Ramos (cell line): ENCODE data around the gene TMPRSS13.

Experiments
- in situ Hi-C: fragments of 300-500 bp; cut with MboI; formaldehyde crosslinking; loops from one replicate; pipeline ENCODE4 v1.14.3; 2022; ENCODE audit warnings: low sequenced_read_pairs; ENCODE audit not compliant: unreplicated experiment

Gene TMPRSS13

GRCh38 chr11:117901601-117902000 lies 27.6 kb downstream of the TMPRSS13 start:
- in situ Hi-C loops = no loop called here

- in situ Hi-C loops = no loop called here
Measured at GRCh38 chr11:117900720-117901440, 28.3 kb downstream of the TMPRSS13 start.

DNA sequence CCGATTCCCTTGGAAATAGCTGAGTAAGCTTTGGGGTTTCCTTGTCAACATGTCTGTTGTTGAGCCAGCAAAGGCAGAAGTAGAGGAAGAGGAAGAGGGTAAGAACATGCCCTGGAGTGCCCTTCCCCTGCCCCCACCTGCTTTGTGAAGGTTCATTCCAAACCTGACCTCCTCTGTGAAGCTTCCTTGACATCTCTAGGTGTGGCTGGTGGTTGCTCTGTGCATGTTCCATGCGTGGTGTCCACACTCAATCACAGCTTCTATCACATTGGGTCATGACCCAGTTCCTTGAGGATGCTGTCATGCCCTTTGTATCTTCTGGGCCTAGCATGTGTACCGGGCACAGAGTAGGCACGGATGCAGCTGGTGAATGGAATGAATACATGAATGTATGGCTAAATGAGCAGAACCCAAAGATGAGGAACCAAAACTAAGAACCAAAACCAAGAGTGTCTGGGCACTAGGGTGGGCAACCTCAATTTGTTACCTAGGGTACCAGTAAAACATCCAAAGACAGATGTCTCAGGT lies 29.0 kb downstream of the TMPRSS13 start:
- in situ Hi-C loops = no loop called here

DNA sequence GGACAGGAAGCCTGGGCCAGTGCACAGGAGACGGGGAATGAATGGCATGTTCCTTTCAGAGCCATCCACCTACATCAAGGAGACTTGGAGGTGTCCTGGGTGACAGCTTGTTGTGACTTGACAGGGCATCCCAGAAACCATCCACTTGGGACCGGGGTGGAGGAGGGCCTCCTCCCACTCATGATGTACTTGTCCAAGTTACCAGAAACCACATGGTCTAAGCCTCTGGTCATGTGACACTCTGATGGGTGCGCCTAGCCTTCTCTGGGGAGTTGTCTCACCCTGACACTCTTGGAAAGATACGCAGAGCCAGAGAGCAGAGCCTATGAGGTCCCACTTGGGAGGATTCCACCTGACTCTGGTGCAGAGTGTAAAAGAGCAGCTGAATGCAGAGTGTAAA lies 31.1 kb downstream of the TMPRSS13 start:
- in situ Hi-C loops = no loop called here

DNA sequence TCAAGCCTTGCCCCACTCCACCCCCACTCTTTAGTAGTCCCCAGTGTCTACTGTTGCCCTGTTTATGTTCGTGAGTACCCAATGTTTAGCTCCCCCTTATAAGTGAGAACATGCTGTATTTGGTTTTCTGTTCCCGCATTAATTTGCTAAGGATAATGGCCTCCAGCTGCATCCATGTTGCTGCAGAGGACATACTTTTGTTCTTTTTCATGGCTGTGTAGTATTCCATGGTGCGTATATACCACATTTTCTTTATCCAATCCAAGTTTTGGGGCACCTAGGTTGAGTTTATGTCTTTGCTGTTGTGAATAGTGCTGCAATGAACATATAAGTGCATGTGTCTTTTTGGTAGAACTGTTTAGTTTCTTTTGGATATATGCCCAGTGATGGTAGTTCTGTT lies 36.6 kb downstream of the TMPRSS13 start:
- in situ Hi-C loops = no loop called here

DNA sequence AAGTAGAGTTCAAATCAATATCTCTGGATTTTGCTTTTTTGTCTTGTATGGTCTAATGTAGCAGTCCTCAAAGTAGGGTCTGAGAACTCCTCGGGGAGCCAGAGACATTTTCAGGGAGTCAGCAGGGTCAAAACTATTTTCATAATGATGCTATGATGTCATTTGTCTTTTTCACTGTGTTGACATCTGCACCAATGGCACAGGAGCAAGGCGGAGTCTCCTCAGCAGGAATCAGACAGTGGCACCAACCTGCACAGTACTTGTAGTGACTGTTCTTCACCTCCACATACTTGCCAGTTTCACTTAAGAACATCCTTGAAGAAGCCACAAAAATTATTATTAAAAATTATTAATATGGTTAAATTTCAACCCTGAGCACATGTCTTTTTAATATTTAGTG lies 37.8 kb downstream of the TMPRSS13 start:
- in situ Hi-C loops = no loop called here

GRCh38 chr11:117888139-117888566 lies 41.0 kb downstream of the TMPRSS13 start:
- in situ Hi-C loops = no loop called here

DNA sequence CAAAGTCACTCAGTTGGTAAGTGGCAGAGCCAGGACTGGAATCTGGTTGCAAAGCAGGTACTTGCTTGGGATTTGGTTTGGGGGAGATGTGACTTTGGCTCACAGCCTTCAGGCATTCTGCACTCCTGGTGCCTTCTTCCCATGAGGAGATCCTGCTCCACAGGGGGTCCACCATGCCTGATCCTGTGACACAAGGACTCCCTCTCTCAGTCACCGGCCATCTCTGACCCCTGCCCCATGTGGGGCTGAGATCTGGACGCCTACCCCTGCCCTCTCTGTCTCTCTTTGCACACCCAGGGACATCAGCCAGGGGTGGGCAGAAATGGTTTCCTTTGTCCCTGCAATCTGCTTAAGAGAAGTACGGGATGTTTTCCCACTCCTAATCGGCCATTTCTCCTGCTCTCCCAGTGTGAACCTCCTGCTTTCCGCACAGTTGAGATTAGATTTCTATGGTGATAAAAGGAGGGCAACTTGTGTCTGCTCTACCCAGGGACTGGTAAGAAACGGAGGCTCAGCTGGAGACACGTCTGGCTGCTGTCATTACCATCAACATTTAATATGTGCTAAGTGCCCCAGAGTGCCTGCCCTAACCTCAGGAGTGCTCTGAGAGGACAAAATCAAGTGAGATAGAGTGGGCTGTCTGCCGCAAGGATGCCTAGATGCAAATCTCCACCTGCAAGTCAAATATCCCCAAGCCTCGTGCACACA lies 41.6 kb downstream of the TMPRSS13 start:
- in situ Hi-C loops = no loop called here

GRCh38 chr11:117885777-117886176 lies 43.4 kb downstream of the TMPRSS13 start:
- in situ Hi-C loops = no loop called here

- in situ Hi-C loops = no loop called here
Measured at GRCh38 chr11:117884994-117885393, 44.2 kb downstream of the TMPRSS13 start.

- in situ Hi-C loops = no loop called here
Measured at GRCh38 chr11:117883063-117883462, 46.1 kb downstream of the TMPRSS13 start.

- in situ Hi-C loops = no loop called here
Measured at GRCh38 chr11:117882311-117882905, 46.8 kb downstream of the TMPRSS13 start.

DNA sequence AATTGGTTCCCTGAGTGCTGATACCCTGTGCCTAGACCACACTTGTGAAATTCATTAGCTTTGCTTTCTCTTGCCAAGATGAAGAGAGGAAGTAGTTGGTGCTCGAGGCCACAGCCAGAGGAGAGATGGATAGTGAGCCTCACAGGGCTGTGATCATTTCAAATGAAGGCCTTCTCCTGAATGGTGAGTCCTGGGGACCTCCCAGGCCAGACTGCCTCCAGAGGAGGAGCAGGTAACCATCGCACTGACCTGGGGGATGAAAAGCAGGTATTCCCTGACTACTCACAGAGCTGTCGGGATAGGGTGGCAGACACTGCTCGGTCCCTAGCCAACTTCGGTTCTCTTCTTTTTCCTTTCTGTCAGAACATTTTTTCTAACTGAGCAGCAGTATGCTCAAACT lies 48.0 kb downstream of the TMPRSS13 start:
- in situ Hi-C loops = no loop called here

- in situ Hi-C loops = no loop called here
Measured at GRCh38 chr11:117879516-117880480, 49.4 kb downstream of the TMPRSS13 start.

DNA sequence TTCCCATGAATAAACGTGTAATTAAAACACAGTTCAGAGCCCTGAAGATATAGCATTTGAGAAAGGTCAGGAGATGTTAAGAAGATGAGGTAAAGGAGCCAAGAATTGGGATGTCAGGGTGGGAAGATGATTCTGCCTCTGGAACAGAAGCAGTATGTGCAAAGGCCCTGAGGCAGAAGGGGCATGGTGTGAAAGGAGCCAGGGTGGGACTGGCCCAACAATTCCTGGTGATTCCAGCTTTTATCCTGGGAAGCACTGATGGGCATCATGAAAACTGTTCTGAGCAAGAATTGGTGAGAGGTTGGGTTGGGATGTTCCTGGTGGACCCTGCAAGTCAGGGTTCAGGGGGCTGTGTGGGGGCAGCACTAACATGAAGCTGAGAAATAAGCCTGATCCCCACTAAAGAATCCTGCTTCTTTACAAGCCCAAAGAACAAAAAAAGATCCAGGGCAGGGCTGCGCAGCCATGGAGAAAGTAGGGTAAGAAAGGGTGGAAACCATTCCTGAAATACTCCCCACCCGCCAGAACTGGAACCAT lies 50.2 kb downstream of the TMPRSS13 start:
- in situ Hi-C loops = no loop called here

- in situ Hi-C loops = no loop called here
Measured at GRCh38 chr11:117878314-117878938, 50.8 kb downstream of the TMPRSS13 start.

GRCh38 chr11:117877120-117877784 lies 52.0 kb downstream of the TMPRSS13 start:
- in situ Hi-C loops = no loop called here

- in situ Hi-C loops = no loop called here
Measured at GRCh38 chr11:117876341-117877119, 52.7 kb downstream of the TMPRSS13 start, which contains the start of gene FXYD6. TSS of gene FXYD6 (minus strand) at chr11:117876658. CDS start at chr11:117842776, 33,882 bp downstream.
